Epithelial cell of esophagus (primary cell): ENCODE results near the gene SLPI.

Experiments used
- DNase-seq: peaks from one replicate; pipeline ENCODE4 v3.0.0; 2010; ENCODE audit warnings: low read depth
- H3K4me3 ChIP-seq: 2 replicates; pipeline ENCODE4 v1.5.1; 2011; ENCODE audit warnings: mild to moderate bottlenecking, low read length, control low read depth
- CTCF ChIP-seq: IDR thresholded peaks from 2 replicates; pipeline ENCODE4 v1.5.1; 2011; ENCODE audit warnings: low read depth, mild to moderate bottlenecking, low read length, control low read depth, inconsistent platforms; ENCODE audit not compliant: insufficient read depth; ENCODE audit errors: missing control alignments

The SLPI gene

GRCh38 chr20:45238139-45238538 lies 16.2 kb downstream of the SLPI start:
- H3K4me3 ChIP-seq: no peak overlapping the region
- no peak for DNase-seq
- no peak for TF ChIP-seq CTCF

GRCh38 chr20:45235995-45236394 lies 18.4 kb downstream of the SLPI start:
- peak; percentile 58 for TF ChIP-seq CTCF

GRCh38 chr20:45230631-45231030 lies 23.7 kb downstream of the SLPI start:
- DNase-seq: no peak
- TF ChIP-seq CTCF: no peak

More at GRCh38 chr20:45235995-45236394, 18.4 kb downstream of the SLPI start:
- no peak for DNase-seq
- no peak overlapping the region for H3K4me3 ChIP-seq

GRCh38 chr20:45229264-45230056 lies 24.9 kb downstream of the SLPI start:
- peak; percentile 71 for TF ChIP-seq CTCF
- H3K4me3 ChIP-seq: no peak overlapping the region
- DNase-seq: peak; percentile 62

More at GRCh38 chr20:45230631-45231030, 23.7 kb downstream of the SLPI start:
- no peak overlapping the region for H3K4me3 ChIP-seq

- no peak for DNase-seq
- H3K4me3 ChIP-seq: no peak overlapping the region
- TF ChIP-seq CTCF: no peak
These were observed 28.1 kb downstream of the SLPI start for GRCh38 chr20:45226287-45226686.

- TF ChIP-seq CTCF: no peak
- peak; percentile 55 for DNase-seq
- H3K4me3 ChIP-seq: no peak overlapping the region
These were observed 31.2 kb downstream of the SLPI start for GRCh38 chr20:45223136-45223535.

- DNase-seq: no peak
- no peak for TF ChIP-seq CTCF
These were observed 33.3 kb downstream of the SLPI start, which contains the start of gene SEMG2 for GRCh38 chr20:45221076-45221475. SEMG2 (plus strand) TSS chr20:45221373; CDS start chr20:45221390, 17 bp downstream.

More at GRCh38 chr20:45221076-45221475, 33.3 kb downstream of the SLPI start, which contains the start of gene SEMG2:
- no peak within 1 kb of the TSS for H3K4me3 ChIP-seq
